ENCODE results near the gene ZNF37A.
"Not testable (repeated sequence)": the region's sequence is repeated elsewhere in the genome, so short reads cannot be mapped to it uniquely, and the experiment has no call there.

DNA sequence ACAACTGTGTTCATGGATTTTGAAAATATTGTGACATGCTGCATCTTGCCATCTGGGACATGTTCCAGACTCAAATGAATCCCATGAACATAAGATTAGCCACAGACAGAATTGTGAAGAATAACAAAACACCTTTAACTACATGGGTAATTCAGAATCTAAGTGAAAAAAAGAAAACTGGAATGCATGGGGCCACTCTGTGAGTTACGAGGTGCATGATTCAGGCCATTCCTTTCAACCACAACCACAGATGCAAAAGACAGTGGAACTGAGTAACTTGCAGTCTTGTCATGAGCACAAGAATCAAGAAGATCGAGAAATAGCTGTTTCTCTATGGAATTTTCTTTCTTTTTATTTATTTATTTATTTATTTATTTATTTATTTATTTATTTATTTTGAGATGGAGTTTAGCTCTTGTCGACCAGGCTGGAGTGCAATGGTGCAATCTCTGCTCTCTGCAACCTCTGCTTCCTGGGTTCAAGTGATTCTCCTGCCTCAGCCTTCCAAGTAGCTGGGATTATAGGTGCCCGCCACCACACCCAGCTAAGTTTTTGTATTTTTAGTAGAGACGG lies 56.8 kb downstream of the ZNF37A start:
- TF ChIP-seq POLR2A (IDR thresholded peaks at IDR 0.05; ENCODE audit: low read length); GATA1 (IDR thresholded peaks at IDR 0.05; ENCODE audit: low read depth, low read length): not testable (repeated sequence)

Data from erythroblast (primary cell).